ENCODE results near the gene HEXA. TPM values are rescaled to one million over a fixed set of nuclear protein-coding genes. Genes with fewer than 3 reads are reported as not detected.
A peak's percentile ranks its signal among the peaks of the same experiment; 100 is the strongest.

Gene HEXA
- total RNA-seq, 1 donor from 2014 or later = 145 TPM

DNA sequence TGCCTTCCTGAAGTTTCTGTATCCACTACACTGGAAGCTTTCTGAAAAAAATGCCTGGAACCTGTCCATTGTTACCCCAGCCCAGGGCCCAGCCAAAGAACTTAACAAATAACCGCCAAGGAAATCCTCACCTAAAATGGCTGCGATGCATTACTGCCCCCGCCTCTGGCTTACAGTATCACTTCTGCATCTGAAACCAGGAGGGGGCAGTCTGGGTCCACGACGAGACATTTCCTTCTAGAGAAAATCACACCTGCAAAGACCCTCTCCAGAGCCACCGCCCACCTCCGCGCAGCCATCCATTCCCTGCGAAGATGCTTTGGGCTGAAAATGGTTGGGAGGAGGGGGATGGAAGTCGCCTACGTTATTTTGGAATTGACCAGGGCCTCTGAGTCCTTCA lies 33.4 kb downstream of the HEXA start:
- Histone ChIP-seq H3K27ac (ENCODE audit: low read depth, low read length) (no peak overlapping the region), H3K36me3 (ENCODE audit: insufficient read depth, low read length) (peaks cover 11% of the 10 kb centered on the region), H3K9ac (ENCODE audit: low read length) (no peak overlapping the region), H3K4me1 (ENCODE audit: insufficient read depth, low read length) (peaks cover 5% of the 10 kb centered on the region), H3K79me2 (ENCODE audit: insufficient read depth, low read length) (no peaks in the 10 kb centered on the region), H2AFZ (ENCODE audit: low read depth, low read length) (no peak overlapping the region), H3K9me3 (ENCODE audit: insufficient read depth, low read depth, low read length) (no peaks in the 10 kb centered on the region), H3K4me3 (ENCODE audit: insufficient read depth, low read depth, low read length) (no peak overlapping the region), H3K4me2 (ENCODE audit: low read length) (no peak overlapping the region), H4K20me1 (ENCODE audit: insufficient read depth, low read length) (no peaks in the 10 kb centered on the region), H3K27me3 (ENCODE audit: insufficient read depth, low read length) (no peaks in the 10 kb centered on the region)
- Mint-ChIP-seq H3K36me3 (ENCODE audit: low read depth, unreplicated experiment) (peaks cover 6% of the 10 kb centered on the region), H3K9me3 (ENCODE audit: unreplicated experiment) (no peaks in the 10 kb centered on the region), H3K27me3 (ENCODE audit: low read depth, unreplicated experiment) (no peaks in the 10 kb centered on the region), H3K4me3 (ENCODE audit: unreplicated experiment) (no peak overlapping the region), H3K4me1 (ENCODE audit: low read depth, unreplicated experiment) (peaks cover 4% of the 10 kb centered on the region), H3K27ac (ENCODE audit: unreplicated experiment) (no peak overlapping the region)
- DNase-seq (ENCODE audit: low read depth) (no peak), FAIRE-seq (no peak)
- TF ChIP-seq EZH2 (IDR thresholded peaks at IDR 0.05; ENCODE audit: insufficient read depth, low read length) = no peak
- TF ChIP-seq, protein P1, sequence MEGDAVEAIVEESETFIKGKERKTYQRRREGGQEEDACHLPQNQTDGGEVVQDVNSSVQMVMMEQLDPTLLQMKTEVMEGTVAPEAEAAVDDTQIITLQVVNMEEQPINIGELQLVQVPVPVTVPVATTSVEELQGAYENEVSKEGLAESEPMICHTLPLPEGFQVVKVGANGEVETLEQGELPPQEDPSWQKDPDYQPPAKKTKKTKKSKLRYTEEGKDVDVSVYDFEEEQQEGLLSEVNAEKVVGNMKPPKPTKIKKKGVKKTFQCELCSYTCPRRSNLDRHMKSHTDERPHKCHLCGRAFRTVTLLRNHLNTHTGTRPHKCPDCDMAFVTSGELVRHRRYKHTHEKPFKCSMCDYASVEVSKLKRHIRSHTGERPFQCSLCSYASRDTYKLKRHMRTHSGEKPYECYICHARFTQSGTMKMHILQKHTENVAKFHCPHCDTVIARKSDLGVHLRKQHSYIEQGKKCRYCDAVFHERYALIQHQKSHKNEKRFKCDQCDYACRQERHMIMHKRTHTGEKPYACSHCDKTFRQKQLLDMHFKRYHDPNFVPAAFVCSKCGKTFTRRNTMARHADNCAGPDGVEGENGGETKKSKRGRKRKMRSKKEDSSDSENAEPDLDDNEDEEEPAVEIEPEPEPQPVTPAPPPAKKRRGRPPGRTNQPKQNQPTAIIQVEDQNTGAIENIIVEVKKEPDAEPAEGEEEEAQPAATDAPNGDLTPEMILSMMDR (IDR thresholded peaks at IDR 0.05; ENCODE audit: insufficient read depth, low read depth, low read length) = peak; percentile 18

DNA sequence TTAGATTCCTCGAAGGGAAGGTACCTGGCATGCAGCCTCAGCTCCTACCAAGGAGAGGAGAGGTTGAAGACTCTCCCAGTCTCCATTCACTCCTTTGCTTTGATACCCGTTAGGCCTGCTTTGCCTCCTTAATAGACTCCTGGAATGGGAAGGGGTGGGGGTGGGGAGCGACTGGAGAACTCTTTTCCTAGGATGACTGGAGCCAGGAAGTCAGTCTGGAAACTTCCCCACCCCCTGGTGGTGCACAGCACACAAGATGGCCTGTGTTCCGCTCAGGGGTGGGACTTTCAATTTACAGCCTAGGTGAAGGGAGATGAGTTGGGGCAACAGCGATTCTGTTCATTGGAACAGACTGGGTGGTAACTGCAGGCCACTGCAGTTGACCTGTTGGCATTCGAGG lies 34.5 kb downstream of the HEXA start:
- DNase-seq (ENCODE audit: low read depth) = no peak
- H3K27me3 Mint-ChIP-seq (ENCODE audit: low read depth, unreplicated experiment) = no peaks in the 10 kb centered on the region

DNA sequence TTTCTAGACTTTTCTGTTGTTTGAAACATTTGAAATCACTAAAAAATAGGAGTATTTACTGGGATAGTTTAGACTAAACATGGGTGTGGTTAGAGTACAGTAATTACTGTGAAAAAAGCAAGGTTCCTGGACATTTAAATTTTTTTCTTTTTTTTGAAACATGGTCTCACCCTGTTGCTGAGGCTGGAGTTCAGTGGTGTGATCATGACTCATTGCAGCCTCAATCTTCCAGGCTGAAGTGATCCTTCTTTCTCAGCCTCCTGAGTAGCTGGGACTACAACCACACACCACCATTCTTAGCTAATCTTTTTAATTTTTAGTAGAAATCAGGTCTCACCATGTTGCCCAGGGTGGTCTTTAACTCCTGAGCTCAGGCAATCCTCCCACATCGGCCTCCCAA lies 35.4 kb downstream of the HEXA start:
- no peaks in the 10 kb centered on the region for H3K9me3 ChIP-seq (ENCODE audit: insufficient read depth, low read depth, low read length)
- no peak for DNase-seq (ENCODE audit: low read depth)
- no peak overlapping the region for H3K27ac Mint-ChIP-seq (ENCODE audit: unreplicated experiment)
- no peak for TF ChIP-seq EZH2 (IDR thresholded peaks at IDR 0.05; ENCODE audit: insufficient read depth, low read length)
- TF ChIP-seq, protein P1 (IDR thresholded peaks at IDR 0.05; ENCODE audit: insufficient read depth, low read depth, low read length) = no peak
- H3K9ac ChIP-seq (ENCODE audit: low read length) = no peak overlapping the region
- peaks cover 6% of the 10 kb centered on the region for H3K36me3 ChIP-seq (ENCODE audit: insufficient read depth, low read length)
- H3K27me3 ChIP-seq (ENCODE audit: insufficient read depth, low read length) = no peaks in the 10 kb centered on the region
- H3K9me3 Mint-ChIP-seq (ENCODE audit: unreplicated experiment) = no peaks in the 10 kb centered on the region
- no peaks in the 10 kb centered on the region for H3K79me2 ChIP-seq (ENCODE audit: insufficient read depth, low read length)
- no peaks in the 10 kb centered on the region for H3K27me3 Mint-ChIP-seq (ENCODE audit: low read depth, unreplicated experiment)
- H3K27ac ChIP-seq (ENCODE audit: low read depth, low read length) = peak overlapping the region; percentile 39
- peaks cover 5% of the 10 kb centered on the region for H3K4me1 ChIP-seq (ENCODE audit: insufficient read depth, low read length)
- H4K20me1 ChIP-seq (ENCODE audit: insufficient read depth, low read length) = no peaks in the 10 kb centered on the region
- no peak overlapping the region for H3K4me3 Mint-ChIP-seq (ENCODE audit: unreplicated experiment)
- peaks cover 6% of the 10 kb centered on the region for H3K36me3 Mint-ChIP-seq (ENCODE audit: low read depth, unreplicated experiment)
- H2AFZ ChIP-seq (ENCODE audit: low read depth, low read length) = no peak overlapping the region
- H3K4me1 Mint-ChIP-seq (ENCODE audit: low read depth, unreplicated experiment) = peaks cover 4% of the 10 kb centered on the region
- FAIRE-seq = no peak
- no peak overlapping the region for H3K4me3 ChIP-seq (ENCODE audit: insufficient read depth, low read depth, low read length)
- H3K4me2 ChIP-seq (ENCODE audit: low read length) = peak overlapping the region; percentile 69

More for the DNA sequence above, 34.5 kb downstream of the HEXA start:
- Histone ChIP-seq H3K9me3 (ENCODE audit: insufficient read depth, low read depth, low read length) (no peaks in the 10 kb centered on the region), H3K4me3 (ENCODE audit: insufficient read depth, low read depth, low read length) (no peak overlapping the region), H3K27ac (ENCODE audit: low read depth, low read length) (no peak overlapping the region), H4K20me1 (ENCODE audit: insufficient read depth, low read length) (no peaks in the 10 kb centered on the region), H3K36me3 (ENCODE audit: insufficient read depth, low read length) (peaks cover 11% of the 10 kb centered on the region), H3K79me2 (ENCODE audit: insufficient read depth, low read length) (no peaks in the 10 kb centered on the region), H3K4me2 (ENCODE audit: low read length) (no peak overlapping the region), H3K4me1 (ENCODE audit: insufficient read depth, low read length) (peaks cover 5% of the 10 kb centered on the region), H3K27me3 (ENCODE audit: insufficient read depth, low read length) (no peaks in the 10 kb centered on the region), H2AFZ (ENCODE audit: low read depth, low read length) (no peak overlapping the region), H3K9ac (ENCODE audit: low read length) (no peak overlapping the region)
- H3K9me3 Mint-ChIP-seq (ENCODE audit: unreplicated experiment) = no peaks in the 10 kb centered on the region
- FAIRE-seq = no peak
- TF ChIP-seq, protein P1 (IDR thresholded peaks at IDR 0.05; ENCODE audit: insufficient read depth, low read depth, low read length) = peak; percentile 6
- no peak for TF ChIP-seq EZH2 (IDR thresholded peaks at IDR 0.05; ENCODE audit: insufficient read depth, low read length)
- H3K4me3 Mint-ChIP-seq (ENCODE audit: unreplicated experiment) = no peak overlapping the region
- peaks cover 6% of the 10 kb centered on the region for H3K36me3 Mint-ChIP-seq (ENCODE audit: low read depth, unreplicated experiment)
- no peak overlapping the region for H3K27ac Mint-ChIP-seq (ENCODE audit: unreplicated experiment)
- H3K4me1 Mint-ChIP-seq (ENCODE audit: low read depth, unreplicated experiment) = peaks cover 4% of the 10 kb centered on the region

Data from astrocyte (in vitro differentiated cells and primary cell).